ENCODE data around the gene CDHR5.
A peak's percentile ranks its signal among the peaks of the same experiment; 100 is the strongest.

DNA sequence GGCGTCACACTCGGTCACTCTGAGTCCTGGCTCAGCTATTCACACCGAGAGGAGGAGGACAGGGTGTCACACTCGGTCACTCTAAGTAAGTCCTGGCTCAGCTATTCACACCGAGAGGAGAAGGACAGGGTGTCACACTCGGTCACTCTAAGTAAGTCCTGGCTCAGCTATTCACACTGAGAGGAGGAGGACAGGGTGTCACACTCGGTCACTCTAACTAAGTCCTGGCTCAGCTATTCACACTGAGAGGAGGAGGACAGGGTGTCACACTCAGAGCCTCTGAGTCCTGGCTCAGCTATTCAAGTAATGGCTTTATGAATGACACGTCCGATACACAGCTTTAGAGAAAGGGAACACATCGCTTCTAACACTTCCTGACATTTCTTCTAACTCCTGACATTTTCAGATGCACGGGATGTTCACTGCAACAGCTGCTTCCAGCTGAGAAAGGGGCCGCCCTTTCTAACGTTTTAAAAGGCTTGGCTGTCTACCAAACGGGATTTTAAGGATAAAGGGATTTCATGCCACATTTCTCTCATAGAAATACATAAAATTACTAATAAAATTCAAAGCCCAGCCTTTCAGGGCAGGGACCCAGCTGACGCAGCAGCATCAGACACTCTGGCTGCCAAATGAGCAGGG is 40.4 kb upstream of the CDHR5 start:
- TF ChIP-seq CTCF (IDR thresholded peaks at IDR 0.05) (no peak), POLR2A (IDR thresholded peaks at IDR 0.05) (no peak), POLR2AphosphoS5 (IDR thresholded peaks at IDR 0.05; ENCODE audit: insufficient read depth in 1 of 2, low read depth in 1 of 2) (peak in 1 of 2 donors; percentile 68)

Data from vagina (tissue), 2 donors.